GM19452 (cell line): ENCODE data around the gene THBS3.
A peak's percentile ranks its signal among the peaks of the same experiment; 100 is the strongest.
"Not testable (repeated sequence)": the region's sequence is repeated elsewhere in the genome, so short reads cannot be mapped to it uniquely, and the experiment has no call there.

ENCODE experiments used
- ATAC-seq: cut with Tn5 transposase; IDR thresholded peaks from one replicate; pipeline ENCODE4 v1.9.1; 2021; ENCODE audit not compliant: unreplicated experiment

THBS3 gene

DNA sequence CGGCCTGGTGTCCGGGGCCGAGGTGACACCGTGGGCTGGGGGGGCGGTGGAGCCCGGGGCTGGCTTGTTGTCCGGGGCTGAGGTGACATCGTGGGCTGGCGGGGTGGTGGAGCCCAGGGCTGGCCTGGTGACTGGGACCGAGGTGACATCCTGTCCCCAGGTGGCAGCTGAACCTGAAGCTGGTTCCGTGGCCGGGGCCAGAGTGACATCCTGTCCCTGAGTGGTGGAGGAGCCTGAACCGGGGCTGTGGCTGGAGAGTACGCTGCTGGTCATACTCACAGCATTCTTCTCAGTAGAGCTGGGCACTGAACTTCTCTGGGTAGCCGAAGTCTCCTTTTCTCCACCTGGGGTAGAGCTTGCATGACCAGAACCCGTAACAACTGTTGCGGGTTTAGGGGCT lies 15.8 kb downstream of the THBS3 start:
- no peak for ATAC-seq

DNA sequence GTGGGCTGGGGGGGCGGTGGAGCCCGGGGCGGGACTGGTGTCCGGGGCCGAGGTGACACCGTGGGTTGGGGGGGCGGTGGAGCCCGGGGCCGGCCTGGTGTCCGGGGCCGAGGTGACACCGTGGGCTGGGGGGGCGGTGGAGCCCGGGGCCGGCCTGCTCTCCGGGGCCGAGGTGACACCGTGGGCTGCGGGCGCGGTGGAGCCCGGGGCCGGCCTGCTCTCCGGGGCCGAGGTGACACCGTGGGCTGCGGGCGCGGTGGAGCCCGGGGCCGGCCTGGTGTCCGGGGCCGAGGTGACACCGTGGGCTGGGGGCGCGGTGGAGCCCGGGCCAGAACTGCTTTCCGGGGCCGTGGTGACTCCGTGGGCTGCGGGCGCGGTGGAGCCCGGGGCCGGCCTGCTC lies 17.8 kb downstream of the THBS3 start:
- ATAC-seq = not testable (repeated sequence)

DNA sequence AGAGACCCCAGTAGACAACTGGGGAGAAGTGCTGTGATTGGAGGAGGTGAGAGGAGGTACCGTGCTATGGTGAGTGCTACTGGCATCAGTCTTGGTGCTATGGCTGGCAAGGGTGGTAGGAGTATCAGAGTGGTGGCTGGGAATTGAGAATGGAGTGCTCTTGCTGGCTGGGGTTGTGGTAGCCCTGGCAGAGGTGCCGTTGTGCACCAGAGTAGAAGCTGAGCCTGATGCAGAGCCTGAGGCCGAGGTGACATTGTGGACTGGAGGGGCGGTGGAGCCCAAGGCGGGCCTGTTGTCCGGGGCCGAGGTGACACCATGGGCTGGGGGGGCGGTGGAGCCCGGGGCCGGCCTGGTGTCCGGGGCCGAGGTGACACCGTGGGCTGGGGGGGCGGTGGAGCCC lies 19.4 kb downstream of the THBS3 start:
- ATAC-seq = no peak

DNA sequence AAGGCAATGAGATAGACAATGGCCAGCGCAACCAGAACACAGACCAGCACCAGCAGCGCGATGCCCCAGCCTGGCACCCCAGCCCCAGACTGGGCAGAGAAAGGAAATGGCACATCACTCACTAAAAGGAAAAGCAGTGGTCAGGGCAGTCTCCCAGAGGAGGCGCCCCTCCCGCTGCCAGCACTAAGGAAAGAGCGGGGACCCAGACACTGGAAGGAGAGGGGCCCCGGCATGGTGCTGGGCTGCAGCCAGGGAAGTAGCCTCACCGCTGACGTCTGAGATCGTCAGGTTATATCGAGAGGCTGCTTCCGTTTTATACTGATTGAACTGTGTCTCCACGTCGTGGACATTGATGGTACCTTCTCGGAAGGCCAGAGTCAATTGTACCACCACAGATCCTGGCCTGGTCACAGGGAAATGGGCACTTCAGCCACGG lies 20.2 kb downstream of the THBS3 start:
- ATAC-seq = no peak

DNA sequence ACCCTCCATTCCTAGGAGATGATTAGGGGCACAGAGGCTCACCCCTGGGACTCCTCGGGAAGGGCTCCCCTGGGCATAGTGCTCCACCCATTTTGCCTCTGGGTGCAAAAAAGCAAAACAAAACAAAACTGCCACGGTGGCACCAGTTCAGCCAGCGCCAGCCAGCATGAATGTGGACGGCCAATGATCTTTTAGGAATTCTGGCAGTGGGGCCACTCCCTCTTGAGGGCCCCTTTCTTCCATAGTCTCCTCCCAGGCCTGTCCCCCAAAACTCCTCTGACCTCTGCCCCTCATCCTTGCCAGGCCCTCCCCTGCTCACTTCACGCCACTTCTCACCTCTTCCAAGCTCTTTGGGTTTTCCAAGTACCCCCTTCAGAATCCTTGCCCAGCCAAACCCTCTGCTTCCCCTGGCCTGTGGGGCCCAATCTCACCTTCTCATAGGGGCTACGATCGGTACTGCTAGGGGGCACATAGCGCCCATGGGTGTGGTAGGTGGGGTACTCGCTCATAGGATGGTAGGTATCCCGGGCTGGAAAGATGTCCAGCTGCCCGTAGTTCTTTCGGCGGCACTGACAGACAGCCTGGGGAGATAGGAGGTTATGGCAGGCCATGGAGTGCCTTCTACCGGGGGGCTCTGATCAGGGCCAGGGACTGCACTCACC lies 20.8 kb downstream of the THBS3 start:
- ATAC-seq = no peak

DNA sequence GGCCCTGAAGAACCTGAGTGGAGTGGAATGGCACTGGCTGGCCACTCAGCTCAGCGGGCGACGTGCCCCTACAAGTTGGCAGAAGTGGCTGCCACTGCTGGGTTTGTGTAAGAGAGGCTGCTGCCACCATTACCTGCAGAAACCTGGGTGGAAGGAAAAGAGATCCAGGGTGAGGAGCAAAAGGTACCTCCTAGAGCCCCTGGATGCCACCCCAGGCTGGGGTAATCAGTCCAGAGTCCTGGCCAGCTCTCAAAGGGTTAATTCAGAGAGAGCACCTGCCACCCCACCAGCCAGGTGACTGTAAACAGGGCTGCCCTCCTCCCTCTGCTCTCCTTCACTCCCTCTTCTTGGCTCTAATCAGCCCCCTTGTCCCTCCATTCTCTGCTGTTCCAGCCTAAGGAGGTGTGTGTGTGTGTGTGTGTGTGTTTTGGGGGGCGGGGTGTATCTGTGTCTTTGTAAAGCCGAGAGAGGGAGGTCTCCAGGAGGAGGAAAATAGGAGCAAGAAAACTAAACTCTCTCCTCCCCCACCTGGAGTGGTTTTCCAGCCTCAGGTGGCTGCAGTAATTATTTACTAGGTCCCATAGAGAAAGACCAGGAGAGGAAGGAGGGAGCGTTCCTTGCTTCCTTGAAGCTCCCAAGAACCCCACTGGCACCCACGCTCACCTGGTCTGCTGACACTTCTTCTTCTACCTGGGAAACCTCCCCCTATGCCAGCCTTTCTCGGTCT lies 21.5 kb downstream of the THBS3 start:
- no peak for ATAC-seq

DNA sequence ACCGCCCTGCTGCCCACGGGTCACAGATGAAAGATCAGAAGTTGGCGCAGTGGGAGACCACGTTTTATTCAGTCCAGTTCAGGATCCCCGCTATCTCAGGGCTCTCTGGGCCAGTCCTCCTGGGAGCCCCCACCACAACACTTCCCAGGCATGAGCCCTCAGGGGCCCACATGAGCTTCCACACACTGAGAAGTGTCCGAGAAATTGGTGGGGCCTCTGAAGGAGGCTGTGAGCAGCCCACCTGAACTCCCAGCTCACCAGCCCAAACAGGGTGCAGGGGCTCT lies 22.0 kb downstream of the THBS3 start:
- ATAC-seq = no peak

DNA sequence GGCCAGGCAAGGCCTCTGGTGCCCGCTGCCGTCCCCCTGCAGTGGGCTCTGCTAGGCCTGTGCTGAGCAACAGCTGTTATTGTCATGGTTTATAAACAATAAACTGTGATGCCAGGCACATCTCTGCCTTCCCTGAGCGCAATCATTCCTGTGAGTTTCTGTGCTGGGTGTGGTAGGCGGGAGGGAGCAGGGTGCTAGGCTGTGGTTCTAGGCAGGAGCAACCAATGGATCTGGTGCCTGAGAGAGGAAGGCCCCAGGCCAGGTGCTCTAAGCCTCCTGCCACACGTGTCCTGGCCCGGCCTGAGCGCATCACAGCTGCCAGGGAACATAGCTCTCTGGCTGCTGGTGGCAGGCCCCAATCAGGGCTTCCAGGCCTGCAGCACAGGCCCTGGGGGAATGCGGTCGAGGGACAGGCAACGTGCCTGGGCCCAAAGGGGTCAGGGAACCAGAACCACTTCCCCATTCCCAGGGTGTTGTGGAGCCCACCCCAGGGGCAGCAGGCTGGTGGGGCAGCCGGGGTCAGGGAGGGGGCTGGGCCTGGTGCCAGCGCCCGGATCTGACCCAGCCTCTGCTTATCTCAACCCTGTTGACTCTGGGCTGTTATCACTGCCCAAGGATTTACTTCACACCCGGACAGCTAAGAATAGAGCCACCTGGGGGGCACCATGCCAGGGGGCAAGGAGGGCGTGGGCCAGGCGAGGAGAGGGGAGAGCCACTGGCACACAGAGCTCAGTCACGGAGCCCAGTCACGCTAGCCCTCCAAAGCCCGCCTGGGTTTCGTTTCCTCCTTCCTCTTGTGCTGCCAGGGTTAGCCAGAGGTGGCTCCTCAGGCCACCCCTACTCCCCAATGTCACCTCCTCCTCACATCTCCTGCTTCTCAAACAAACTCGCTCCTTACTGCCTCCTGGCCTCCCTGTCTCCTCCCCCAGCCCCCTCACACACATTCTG lies 22.6 kb downstream of the THBS3 start:
- peak; percentile 88 for ATAC-seq

DNA sequence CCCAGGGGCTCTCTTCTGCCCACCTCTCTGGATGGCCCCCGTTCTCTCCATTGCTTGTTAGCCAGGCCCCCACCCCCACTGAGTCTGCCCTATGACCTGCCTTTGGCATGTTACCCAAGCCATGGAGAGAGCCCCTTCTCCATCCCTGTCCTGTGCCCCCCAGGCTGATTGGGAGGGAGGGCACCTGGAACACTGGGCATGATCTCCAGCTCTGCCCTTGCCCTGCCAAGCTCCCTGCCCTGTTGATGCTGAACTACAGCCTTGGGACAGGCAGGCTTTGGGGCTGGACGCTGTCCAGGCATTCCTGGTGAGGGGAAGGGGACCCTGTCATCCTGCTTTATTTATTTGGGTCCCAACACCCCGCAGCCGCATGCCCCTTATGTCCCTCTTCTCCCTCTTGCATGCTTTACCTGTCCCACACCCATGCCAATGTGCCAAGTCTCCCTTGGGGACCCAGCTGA lies 23.3 kb downstream of the THBS3 start:
- ATAC-seq = no peak

DNA sequence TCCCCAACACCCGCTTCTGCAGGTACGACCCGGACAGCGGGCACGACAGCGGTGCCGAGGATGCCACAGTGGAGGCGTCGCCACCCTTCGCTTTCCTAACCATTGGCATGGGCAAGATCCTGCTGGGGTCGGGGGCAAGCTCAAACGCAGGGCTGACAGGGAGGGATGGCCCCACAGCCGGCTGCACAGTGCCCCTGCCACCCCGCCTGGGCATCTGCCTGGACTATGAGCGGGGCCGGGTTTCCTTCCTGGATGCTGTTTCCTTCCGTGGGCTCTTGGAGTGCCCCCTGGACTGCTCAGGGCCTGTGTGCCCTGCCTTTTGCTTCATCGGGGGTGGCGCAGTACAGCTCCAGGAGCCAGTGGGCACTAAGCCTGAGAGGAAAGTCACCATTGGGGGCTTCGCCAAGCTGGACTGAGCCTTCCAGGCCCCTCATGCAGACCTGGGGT lies 23.9 kb downstream of the THBS3 start:
- no peak for ATAC-seq

DNA sequence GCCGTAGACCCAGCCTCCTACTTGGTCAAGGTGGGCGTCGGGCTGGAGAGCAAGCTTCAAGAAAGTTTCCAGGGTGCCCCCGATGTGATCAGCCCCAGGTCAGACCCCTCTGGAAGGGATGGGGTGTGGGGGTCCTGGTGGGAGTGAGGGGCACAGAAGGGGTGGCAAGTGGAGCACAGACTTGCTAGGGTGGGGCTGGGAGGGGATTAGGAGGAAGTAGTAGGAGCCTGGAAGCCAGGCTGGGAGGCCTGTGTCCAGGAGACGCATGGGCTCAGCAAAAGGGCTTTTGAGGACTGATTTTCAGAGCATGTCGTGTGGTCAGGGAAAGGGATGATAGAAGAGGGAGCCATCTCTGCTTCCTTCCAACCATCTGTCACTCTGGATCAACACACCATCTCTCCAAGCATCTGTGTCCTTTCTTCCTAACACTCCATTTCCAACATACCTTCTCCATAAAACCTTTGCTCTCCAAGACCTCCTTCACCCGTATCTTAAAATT lies 25.6 kb downstream of the THBS3 start:
- ATAC-seq = no peak

DNA sequence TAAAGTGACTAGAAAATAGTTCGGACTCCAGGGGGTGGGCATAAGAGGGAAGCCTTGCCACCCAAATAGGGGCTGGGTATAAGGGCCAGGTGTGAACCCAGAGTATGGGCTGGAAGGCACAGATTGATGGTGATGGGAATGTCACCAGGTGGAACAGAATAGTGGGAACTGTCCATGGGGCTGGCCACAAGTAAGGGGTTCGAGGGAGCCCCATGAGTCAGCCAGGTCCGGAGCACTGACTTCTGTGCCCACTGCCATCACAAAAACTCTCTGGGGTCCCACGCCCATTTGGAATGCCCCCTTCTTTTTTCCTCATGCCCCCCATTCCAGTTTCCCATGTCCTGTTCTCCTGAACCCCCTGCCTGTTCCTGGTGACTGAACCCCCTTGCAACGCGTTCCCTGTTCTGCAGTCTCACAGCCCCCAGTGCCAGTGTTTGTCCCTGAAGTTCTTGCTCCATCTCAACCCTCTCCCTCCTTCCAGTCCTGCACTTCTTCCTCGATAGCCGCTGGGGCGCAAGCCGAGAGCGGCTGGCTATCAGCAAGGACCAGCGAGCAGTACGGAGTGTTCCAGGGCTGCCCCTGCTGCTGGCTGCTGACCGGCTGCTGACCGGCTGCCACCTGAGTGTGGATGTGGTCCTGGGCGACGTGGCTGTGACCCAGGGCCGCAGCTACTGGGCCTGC lies 26.2 kb downstream of the THBS3 start:
- no peak for ATAC-seq

DNA sequence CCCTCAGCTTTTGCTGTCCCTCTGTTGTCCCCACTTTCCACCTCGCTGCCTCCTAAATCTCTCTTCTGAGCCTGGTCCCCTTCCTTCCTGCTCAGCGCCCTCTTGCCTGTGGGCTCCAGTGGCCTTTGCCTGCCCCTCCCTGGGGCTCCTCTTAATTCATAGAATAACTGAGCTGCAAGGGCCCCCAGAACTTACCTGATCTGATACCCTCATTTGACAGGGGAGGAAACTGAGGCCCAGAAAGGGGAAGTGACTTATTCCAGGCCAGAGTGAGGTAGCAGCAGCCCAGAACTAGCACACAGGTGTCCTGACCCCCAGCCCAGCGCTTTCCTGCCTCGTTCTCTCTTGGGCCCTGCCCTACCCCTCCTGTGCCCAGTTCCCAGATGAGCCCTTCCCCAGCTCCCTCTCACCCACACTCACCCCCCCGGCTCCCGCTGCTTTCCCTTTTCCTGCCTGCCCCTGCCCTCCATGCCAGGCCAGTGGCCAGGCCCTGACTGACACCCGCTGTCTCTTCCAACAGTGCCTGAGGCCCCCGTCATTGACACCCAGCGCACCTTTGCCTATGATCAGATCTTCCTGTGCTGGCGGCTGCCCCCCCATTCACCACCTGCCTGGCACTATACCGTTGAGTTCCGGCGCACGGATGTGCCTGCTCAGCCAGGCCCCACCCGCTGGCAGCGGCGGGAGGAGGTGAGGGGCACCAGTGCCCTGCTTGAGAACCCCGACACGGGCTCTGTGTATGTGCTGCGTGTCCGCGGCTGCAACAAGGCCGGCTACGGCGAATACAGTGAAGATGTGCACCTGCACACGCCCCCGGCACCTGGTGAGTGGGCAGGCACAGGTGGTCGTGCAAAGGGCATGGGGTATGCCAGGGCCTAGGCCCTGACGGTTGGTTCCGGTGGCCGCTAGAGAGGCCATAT lies 28.3 kb downstream of the THBS3 start:
- no peak for ATAC-seq

DNA sequence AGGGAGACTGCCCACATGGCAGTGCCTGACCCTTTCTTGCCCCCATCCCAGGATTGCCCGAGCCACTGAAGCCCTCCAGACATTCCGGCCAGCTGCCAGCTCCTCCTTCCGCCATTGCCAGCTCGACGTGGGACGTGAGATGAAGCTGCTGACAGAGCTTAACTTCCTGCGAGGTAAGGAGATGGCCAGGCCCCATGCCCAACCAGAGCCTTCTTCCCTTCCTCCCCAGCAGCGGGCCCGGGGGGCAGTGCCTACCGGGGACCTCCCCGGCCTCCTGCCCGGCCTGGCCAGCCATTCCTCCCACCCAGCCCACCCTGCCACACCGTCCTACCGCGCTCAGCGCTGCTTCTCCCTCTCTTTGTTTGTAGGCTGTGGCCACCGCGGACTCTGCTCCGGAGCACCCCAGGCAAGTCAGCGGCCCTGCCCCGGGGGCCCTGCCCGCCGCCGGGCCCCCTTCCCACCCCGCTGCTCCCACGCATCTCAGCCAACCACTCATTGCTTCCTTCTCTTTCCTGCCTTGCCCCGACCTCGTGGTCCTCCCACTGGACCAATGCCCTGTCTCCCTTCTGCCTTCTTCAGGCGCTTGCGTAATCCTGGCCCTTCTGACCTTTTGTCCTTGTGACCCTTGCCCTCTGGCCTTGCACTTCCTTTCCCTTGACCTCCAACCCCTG lies 29.1 kb downstream of the THBS3 start:
- no peak for ATAC-seq

DNA sequence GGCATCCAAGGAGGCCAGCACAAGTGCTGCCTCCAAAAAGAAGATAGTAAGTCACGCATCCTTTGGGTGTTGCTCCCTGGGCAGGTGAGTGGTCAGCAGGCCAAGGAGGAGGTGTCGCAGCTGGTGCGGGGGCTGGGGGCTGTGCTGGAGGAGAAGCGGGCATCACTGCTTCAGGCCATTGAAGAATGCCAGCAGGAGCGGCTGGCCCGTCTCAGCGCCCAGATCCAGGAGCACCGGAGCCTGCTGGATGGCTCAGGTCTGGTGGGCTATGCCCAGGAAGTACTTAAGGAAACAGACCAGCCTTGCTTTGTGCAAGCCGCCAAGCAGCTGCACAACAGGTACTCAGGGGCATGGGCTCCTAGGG lies 29.8 kb downstream of the THBS3 start:
- no peak for ATAC-seq

DNA sequence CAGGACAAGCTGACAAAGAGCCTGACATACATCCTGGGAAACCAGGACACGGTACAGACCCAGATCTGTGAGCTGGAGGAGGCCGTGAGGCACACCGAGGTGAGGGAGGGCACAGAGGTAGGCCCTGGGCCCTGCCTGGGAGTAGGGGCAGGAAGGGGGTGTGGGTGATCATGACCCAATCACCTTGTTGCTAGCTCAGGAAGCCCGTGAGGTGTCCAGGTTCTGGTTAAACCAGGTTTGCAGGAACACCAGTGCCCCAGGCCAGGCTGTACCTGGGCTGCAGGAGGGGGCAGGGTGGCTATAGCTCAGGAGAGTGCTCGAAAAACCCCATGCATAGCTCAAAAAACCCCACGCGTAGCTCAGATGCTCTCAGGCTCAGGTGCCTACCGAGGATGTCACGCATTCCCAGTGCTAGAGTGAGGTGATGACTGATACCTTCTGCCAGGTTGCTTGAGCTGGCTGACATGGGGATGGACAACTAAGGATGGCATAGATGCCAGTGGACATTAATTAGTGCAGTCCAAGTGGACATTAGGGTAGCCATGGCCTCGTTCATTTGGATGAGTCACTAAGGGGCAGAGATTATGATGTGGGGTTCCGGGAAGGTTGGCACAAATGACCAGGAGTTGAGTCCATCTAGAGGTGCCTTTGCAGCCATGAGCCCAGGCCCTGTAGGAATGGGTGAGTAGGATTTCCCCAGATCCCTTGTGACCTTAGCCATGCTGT lies 30.3 kb downstream of the THBS3 start:
- ATAC-seq = no peak

DNA sequence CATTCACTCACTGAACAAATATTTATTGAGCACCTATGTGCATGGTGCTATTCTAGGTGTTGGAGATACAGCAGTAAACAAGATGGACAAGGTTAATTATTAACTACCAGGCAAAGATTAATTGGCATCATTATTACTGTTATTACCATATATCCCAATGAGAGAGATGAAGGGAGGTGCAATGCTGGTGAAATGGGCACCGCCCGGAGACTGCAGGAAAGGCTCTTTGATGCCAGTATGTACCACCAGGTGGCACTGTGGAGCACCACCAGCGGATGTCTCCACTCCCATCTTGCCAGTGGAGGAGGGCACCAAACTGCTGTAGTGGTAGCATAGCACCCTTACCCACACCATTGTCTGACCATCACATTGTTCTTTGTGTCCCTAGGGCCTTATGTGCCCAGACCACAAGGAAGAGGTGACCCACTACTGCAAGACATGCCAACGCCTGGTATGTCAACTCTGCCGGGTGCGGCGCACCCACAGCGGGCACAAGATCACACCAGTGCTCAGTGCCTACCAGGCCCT lies 31.1 kb downstream of the THBS3 start:
- peak; percentile 40 for ATAC-seq

DNA sequence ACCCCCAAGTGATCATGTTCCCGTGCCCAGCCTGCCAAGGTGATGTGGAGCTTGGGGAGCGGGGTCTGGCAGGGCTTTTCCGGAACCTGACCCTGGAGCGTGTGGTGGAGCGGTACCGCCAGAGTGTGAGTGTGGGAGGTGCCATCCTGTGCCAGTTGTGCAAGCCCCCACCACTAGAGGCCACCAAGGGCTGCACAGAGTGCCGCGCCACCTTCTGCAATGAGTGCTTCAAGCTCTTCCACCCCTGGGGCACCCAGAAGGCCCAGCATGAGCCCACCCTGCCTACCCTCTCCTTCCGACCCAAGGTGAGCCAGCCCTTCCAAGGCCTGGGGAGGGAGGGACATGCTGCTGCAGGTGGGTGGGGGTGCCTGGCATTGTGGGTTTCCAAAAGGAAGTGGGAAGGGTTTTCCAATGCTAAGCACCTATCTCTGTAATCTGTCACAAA lies 31.7 kb downstream of the THBS3 start:
- ATAC-seq = no peak
